Measurements from ENCODE around the gene CADPS2. TPM values are rescaled to one million over a fixed set of nuclear protein-coding genes. Genes with fewer than 3 reads are reported as not detected.

Gene CADPS2
- total RNA-seq, 4 donors from 2014 or later, result 2.2 to 9.2 (median 5.7) TPM

DNA sequence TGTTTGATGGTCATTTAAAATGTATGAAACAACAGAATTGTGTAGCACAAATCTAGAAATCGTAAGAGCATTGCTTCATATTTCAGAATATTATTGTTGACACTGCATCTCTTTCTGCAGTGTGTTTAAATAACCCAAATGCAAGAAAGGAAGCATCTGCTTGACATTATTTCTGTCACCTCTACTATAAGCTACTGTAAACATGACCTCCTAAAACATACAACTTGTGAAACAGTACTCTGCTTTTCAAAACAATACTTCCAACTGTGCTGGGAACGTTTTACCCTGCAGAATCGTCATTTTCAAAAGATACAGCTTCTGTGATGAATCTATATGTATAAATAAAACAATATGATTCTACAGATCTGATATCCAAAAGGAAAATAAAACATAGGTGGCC, 269.3 kb downstream of the CADPS2 start:
- Histone ChIP-seq H3K9me3 (no peaks in the 10 kb centered on the region), H3K4me3 (no peak overlapping the region), H3K27ac (no peak overlapping the region), H3K4me1 (no peaks in the 10 kb centered on the region), H3K27me3 (no peaks in the 10 kb centered on the region), H3K36me3 (no peaks in the 10 kb centered on the region)
- DNase-seq, result no peak
- intact Hi-C loops (cut with DNase I), result no loop called here
- TF ChIP-seq, protein P1, sequence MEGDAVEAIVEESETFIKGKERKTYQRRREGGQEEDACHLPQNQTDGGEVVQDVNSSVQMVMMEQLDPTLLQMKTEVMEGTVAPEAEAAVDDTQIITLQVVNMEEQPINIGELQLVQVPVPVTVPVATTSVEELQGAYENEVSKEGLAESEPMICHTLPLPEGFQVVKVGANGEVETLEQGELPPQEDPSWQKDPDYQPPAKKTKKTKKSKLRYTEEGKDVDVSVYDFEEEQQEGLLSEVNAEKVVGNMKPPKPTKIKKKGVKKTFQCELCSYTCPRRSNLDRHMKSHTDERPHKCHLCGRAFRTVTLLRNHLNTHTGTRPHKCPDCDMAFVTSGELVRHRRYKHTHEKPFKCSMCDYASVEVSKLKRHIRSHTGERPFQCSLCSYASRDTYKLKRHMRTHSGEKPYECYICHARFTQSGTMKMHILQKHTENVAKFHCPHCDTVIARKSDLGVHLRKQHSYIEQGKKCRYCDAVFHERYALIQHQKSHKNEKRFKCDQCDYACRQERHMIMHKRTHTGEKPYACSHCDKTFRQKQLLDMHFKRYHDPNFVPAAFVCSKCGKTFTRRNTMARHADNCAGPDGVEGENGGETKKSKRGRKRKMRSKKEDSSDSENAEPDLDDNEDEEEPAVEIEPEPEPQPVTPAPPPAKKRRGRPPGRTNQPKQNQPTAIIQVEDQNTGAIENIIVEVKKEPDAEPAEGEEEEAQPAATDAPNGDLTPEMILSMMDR (IDR thresholded peaks at IDR 0.05), result no peak
- 47 to 64% methylated on average over 3 of the region's 3 CpGs for WGBS, 2 donors

DNA sequence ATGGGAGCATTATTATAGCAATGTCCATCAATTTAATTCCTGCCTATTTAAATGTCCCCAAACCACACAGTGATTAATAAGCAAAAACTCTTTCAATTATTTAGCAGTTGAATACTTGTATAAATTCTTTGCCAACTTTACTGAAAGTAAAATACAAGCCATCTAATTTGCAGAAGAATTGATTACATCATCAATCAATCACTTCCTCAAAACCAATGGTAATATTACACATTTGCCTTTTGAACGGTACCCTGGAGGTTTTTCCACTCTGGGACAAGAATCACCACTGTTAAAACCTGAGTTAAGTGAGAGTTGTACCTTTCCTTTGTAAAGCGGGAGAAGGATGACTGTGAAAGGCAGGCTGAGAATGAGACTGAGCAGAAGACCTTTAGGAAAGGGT, 280.3 kb downstream of the CADPS2 start:
- Histone ChIP-seq H3K27ac (no peak overlapping the region), H3K4me1 (no peaks in the 10 kb centered on the region), H3K9me3 (no peaks in the 10 kb centered on the region), H3K27me3 (no peaks in the 10 kb centered on the region), H3K4me3 (no peak overlapping the region), H3K36me3 (no peaks in the 10 kb centered on the region)
- DNase-seq, result no peak
- WGBS, 2 donors, result 77 to 82% methylated on average over 2 of the region's 2 CpGs
- intact Hi-C loops (cut with DNase I), result no loop called here
- TF ChIP-seq, protein P1 (IDR thresholded peaks at IDR 0.05), result no peak
- no peak for TF ChIP-seq POLR2A (IDR thresholded peaks at IDR 0.05)

DNA sequence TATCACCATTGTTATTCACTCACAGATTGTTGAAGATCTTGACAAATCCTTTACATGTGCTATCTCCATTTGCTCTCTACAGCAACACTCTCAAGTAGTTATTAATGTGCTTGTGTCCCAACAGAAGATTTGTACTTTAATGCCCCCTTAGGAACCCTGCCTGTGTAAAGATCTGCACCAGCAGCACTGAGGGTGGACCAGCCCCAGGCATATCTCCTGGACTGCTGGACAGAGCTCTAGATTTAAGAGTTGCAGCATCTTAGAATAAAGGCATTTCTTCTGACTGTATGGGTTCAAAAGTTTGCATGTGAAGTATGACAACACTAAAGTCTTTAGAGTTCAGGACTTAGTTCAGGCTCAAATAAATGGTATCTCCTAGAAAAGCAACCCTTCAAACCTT, 282.0 kb downstream of the CADPS2 start:
- no peaks in the 10 kb centered on the region for H3K27me3 ChIP-seq
- no peak overlapping the region for H3K4me3 ChIP-seq
- H3K4me1 ChIP-seq, result no peaks in the 10 kb centered on the region
- TF ChIP-seq POLR2A (IDR thresholded peaks at IDR 0.05), result no peak
- TF ChIP-seq, protein P1 (IDR thresholded peaks at IDR 0.05), result no peak
- no peaks in the 10 kb centered on the region for H3K9me3 ChIP-seq
- no peak for DNase-seq
- intact Hi-C loops (cut with DNase I), result no loop called here
- no peaks in the 10 kb centered on the region for H3K36me3 ChIP-seq
- H3K27ac ChIP-seq, result no peak overlapping the region

DNA sequence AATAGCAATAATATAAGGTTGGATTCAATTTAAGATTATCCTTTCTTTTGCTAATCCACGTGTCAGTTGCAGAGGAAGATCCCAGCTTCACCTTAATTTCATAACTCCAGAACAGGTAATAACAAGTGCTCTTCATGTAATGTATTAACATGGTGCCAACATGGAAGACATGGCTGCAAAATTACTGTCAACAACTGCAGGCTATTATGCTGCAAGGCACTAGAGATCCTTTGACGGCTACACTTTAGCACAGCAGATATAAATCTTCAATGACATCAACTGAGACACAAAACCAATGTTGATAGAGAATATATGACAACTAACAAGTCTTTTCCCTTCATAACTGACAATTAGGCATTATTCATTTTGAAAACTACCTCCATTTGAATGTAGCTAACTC, 283.5 kb downstream of the CADPS2 start:
- no peaks in the 10 kb centered on the region for H3K4me1 ChIP-seq
- H3K27me3 ChIP-seq, result no peaks in the 10 kb centered on the region
- no peaks in the 10 kb centered on the region for H3K9me3 ChIP-seq
- TF ChIP-seq, protein P1 (IDR thresholded peaks at IDR 0.05), result no peak
- no peak for TF ChIP-seq POLR2A (IDR thresholded peaks at IDR 0.05)
- H3K36me3 ChIP-seq, result no peaks in the 10 kb centered on the region
- H3K27ac ChIP-seq, result no peak overlapping the region
- intact Hi-C loops (cut with DNase I), result no loop called here
- H3K4me3 ChIP-seq, result no peak overlapping the region
- DNase-seq, result no peak
- 26 to 38% methylated on average over 2 of the region's 2 CpGs for WGBS, 2 donors

DNA sequence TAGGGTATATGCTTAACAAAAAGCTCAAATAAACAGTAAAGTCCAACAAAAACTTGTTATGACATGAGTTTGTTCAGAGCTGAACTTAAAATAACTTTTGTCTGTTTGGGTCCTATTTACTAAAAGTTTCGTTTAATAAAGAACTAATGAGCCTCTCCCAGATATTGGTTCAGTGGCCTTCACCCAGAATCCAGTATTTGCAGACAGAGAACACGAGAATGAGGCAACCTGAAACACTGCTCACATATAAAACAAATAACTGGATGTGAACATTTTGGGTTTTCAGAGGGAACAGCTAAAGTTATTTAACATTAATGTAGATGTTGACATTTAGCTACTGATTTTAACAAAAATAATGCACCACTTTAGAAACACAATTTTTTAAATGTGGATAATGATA, 285.6 kb downstream of the CADPS2 start:
- 28 to 50% methylated on average over 2 of the region's 2 CpGs for WGBS, 2 donors

More for the DNA sequence above, 285.6 kb downstream of the CADPS2 start:
- Histone ChIP-seq H3K36me3 (no peaks in the 10 kb centered on the region), H3K4me3 (no peak overlapping the region), H3K9me3 (no peaks in the 10 kb centered on the region), H3K27me3 (no peaks in the 10 kb centered on the region), H3K27ac (no peak overlapping the region), H3K4me1 (no peaks in the 10 kb centered on the region)
- DNase-seq, result no peak
- intact Hi-C loops (cut with DNase I), result no loop called here
- TF ChIP-seq, protein P1 (IDR thresholded peaks at IDR 0.05), result no peak
- TF ChIP-seq POLR2A (IDR thresholded peaks at IDR 0.05), result no peak
